ENCODE measurements around the gene TARS3.

TARS3 gene

GRCh38 chr15:101709466-101709865 is 14.8 kb downstream of the TARS3 start:
- H3K4me3 ChIP-seq (ENCODE audit: low read length), result no peak overlapping the region
- no peak for DNase-seq (ENCODE audit: low read depth, low spot score)

- no peak overlapping the region for H3K4me3 ChIP-seq (ENCODE audit: low read length)
- no peak for DNase-seq (ENCODE audit: low read depth, low spot score)
Observed at GRCh38 chr15:101707983-101708382, 16.3 kb downstream of the TARS3 start.

- no peak overlapping the region for H3K4me3 ChIP-seq (ENCODE audit: low read length)
- no peak for DNase-seq (ENCODE audit: low read depth, low spot score)
Observed at GRCh38 chr15:101702077-101702476, 22.2 kb downstream of the TARS3 start.

- no peak for DNase-seq (ENCODE audit: low read depth, low spot score)
- no peak overlapping the region for H3K4me3 ChIP-seq (ENCODE audit: low read length)
Observed at GRCh38 chr15:101698314-101698713, 26.0 kb downstream of the TARS3 start.

- no peak overlapping the region for H3K4me3 ChIP-seq (ENCODE audit: low read length)
- DNase-seq (ENCODE audit: low read depth, low spot score), result peak; percentile 69
Observed at GRCh38 chr15:101697488-101697887, 26.8 kb downstream of the TARS3 start.

GRCh38 chr15:101696829-101697228 is 27.4 kb downstream of the TARS3 start:
- DNase-seq (ENCODE audit: low read depth, low spot score), result no peak
- H3K4me3 ChIP-seq (ENCODE audit: low read length), result no peak overlapping the region

- H3K4me3 ChIP-seq (ENCODE audit: low read length), result no peak overlapping the region
- no peak for DNase-seq (ENCODE audit: low read depth, low spot score)
Observed at GRCh38 chr15:101694261-101694660, 30.0 kb downstream of the TARS3 start.

- no peak for DNase-seq (ENCODE audit: low read depth, low spot score)
- H3K4me3 ChIP-seq (ENCODE audit: low read length), result no peak overlapping the region
Observed at GRCh38 chr15:101692801-101693598, 31.3 kb downstream of the TARS3 start.

GRCh38 chr15:101689901-101690300 is 34.4 kb downstream of the TARS3 start:
- no peak overlapping the region for H3K4me3 ChIP-seq (ENCODE audit: low read length)
- no peak for DNase-seq (ENCODE audit: low read depth, low spot score)

GRCh38 chr15:101686718-101687117 is 37.6 kb downstream of the TARS3 start:
- no peak overlapping the region for H3K4me3 ChIP-seq (ENCODE audit: low read length)
- no peak for DNase-seq (ENCODE audit: low read depth, low spot score)

- H3K4me3 ChIP-seq (ENCODE audit: low read length), result no peak overlapping the region
- no peak for DNase-seq (ENCODE audit: low read depth, low spot score)
Observed at GRCh38 chr15:101684877-101685276, 39.4 kb downstream of the TARS3 start.

- DNase-seq (ENCODE audit: low read depth, low spot score), result no peak
- H3K4me3 ChIP-seq (ENCODE audit: low read length), result no peak overlapping the region
Observed at GRCh38 chr15:101684384-101684783, 39.9 kb downstream of the TARS3 start.

- DNase-seq (ENCODE audit: low read depth, low spot score), result no peak
- no peak overlapping the region for H3K4me3 ChIP-seq (ENCODE audit: low read length)
Observed at GRCh38 chr15:101679806-101680205, 44.5 kb downstream of the TARS3 start.

- no peak for DNase-seq (ENCODE audit: low read depth, low spot score)
- H3K4me3 ChIP-seq (ENCODE audit: low read length), result no peak overlapping the region
Observed at GRCh38 chr15:101676921-101677329, 47.3 kb downstream of the TARS3 start.

- DNase-seq (ENCODE audit: low read depth, low spot score), result no peak
- H3K4me3 ChIP-seq (ENCODE audit: low read length), result no peak overlapping the region
Observed at GRCh38 chr15:101675796-101676582, 48.3 kb downstream of the TARS3 start.

- DNase-seq (ENCODE audit: low read depth, low spot score), result no peak
- no peak overlapping the region for H3K4me3 ChIP-seq (ENCODE audit: low read length)
Observed at GRCh38 chr15:101675015-101675414, 49.3 kb downstream of the TARS3 start.

GRCh38 chr15:101672298-101672697 is 52.0 kb downstream of the TARS3 start:
- no peak for DNase-seq (ENCODE audit: low read depth, low spot score)
- no peak overlapping the region for H3K4me3 ChIP-seq (ENCODE audit: low read length)

GRCh38 chr15:101669744-101670143 is 54.5 kb downstream of the TARS3 start:
- H3K4me3 ChIP-seq (ENCODE audit: low read length), result no peak overlapping the region
- no peak for DNase-seq (ENCODE audit: low read depth, low spot score)

GRCh38 chr15:101667881-101668280 is 56.4 kb downstream of the TARS3 start:
- no peak overlapping the region for H3K4me3 ChIP-seq (ENCODE audit: low read length)
- DNase-seq (ENCODE audit: low read depth, low spot score), result no peak

GRCh38 chr15:101664303-101664913 is 59.9 kb downstream of the TARS3 start:
- DNase-seq (ENCODE audit: low read depth, low spot score), result peak; percentile 6
- no peak overlapping the region for H3K4me3 ChIP-seq (ENCODE audit: low read length)
